ENCODE results near the gene TSPAN19.

Gene TSPAN19

GRCh38 chr12:85036234-85036707 lies at the start of gene TSPAN19, which contains the start of gene LRRIQ1:
TSPAN19 (minus strand) TSS chr12:85036277; CDS start chr12:85029946, 6,331 bp downstream.
LRRIQ1 (plus strand) TSS chr12:85036351; CDS start chr12:85038177, 1,826 bp downstream.
- FAIRE-seq (peak; percentile 85), DNase-seq (ENCODE audit: insufficient read length, low spot score) (peak; percentile 25)
- no peak for TF ChIP-seq CTCF (IDR thresholded peaks at IDR 0.05; ENCODE audit: insufficient read depth, missing control alignments)

- DNase-seq (ENCODE audit: insufficient read length, low spot score) (no peak), FAIRE-seq (no peak)
- TF ChIP-seq CTCF (IDR thresholded peaks at IDR 0.05; ENCODE audit: insufficient read depth, missing control alignments): no peak
Observed at GRCh38 chr12:85085066-85085465, 49.0 kb upstream of the TSPAN19 start.

GRCh38 chr12:85076688-85077430 lies 40.8 kb upstream of the TSPAN19 start:
- peak; percentile 63 for TF ChIP-seq CTCF (IDR thresholded peaks at IDR 0.05; ENCODE audit: insufficient read depth, missing control alignments)
- peak; percentile 94 for FAIRE-seq
- DNase-seq (ENCODE audit: insufficient read length, low spot score): peak; percentile 10

GRCh38 chr12:85072826-85073225 lies 36.7 kb upstream of the TSPAN19 start:
- TF ChIP-seq CTCF (IDR thresholded peaks at IDR 0.05; ENCODE audit: insufficient read depth, missing control alignments): no peak
- FAIRE-seq (no peak), DNase-seq (ENCODE audit: insufficient read length, low spot score) (no peak)

- DNase-seq (ENCODE audit: insufficient read length, low spot score) (no peak), FAIRE-seq (no peak)
- TF ChIP-seq CTCF (IDR thresholded peaks at IDR 0.05; ENCODE audit: insufficient read depth, missing control alignments): no peak
Observed at GRCh38 chr12:85065837-85066482, 29.9 kb upstream of the TSPAN19 start.

GRCh38 chr12:85060916-85061315 lies 24.8 kb upstream of the TSPAN19 start:
- DNase-seq (ENCODE audit: insufficient read length, low spot score): no peak
- no peak for FAIRE-seq
- no peak for TF ChIP-seq CTCF (IDR thresholded peaks at IDR 0.05; ENCODE audit: insufficient read depth, missing control alignments)

- FAIRE-seq (no peak), DNase-seq (ENCODE audit: insufficient read length, low spot score) (no peak)
- TF ChIP-seq CTCF (IDR thresholded peaks at IDR 0.05; ENCODE audit: insufficient read depth, missing control alignments): no peak
Observed at GRCh38 chr12:85059594-85059993, 23.5 kb upstream of the TSPAN19 start.
